Mesenteric fat pad (tissue), 1 donor: ENCODE measurements around the gene GPC3. TPM values are rescaled to one million over a fixed set of nuclear protein-coding genes. Genes with fewer than 3 reads are reported as not detected.
"Not testable (repeated sequence)": the region's sequence is repeated elsewhere in the genome, so short reads cannot be mapped to it uniquely, and the experiment has no call there.

Experiments used
- DNase-seq: peaks from one replicate; pipeline ENCODE4 v3.0.0-alpha.2; 2020; ENCODE audit warnings: low spot score
- total RNA-seq: library from RNA; stranded (reverse); fragmentation: NEBNext Ultra II Directional; extraction: Animal tissue kit (Norgen Biotek cat#: 25700); gene quantifications from one replicate; pipeline ENCODE4 v1.2.1, GENCODE V29; 2021
- donor health status: DM: yes; HTN: yes; CAD: no.

The GPC3 gene
- total RNA-seq, 1 donor from 2014 or later: 58.6 TPM

DNA sequence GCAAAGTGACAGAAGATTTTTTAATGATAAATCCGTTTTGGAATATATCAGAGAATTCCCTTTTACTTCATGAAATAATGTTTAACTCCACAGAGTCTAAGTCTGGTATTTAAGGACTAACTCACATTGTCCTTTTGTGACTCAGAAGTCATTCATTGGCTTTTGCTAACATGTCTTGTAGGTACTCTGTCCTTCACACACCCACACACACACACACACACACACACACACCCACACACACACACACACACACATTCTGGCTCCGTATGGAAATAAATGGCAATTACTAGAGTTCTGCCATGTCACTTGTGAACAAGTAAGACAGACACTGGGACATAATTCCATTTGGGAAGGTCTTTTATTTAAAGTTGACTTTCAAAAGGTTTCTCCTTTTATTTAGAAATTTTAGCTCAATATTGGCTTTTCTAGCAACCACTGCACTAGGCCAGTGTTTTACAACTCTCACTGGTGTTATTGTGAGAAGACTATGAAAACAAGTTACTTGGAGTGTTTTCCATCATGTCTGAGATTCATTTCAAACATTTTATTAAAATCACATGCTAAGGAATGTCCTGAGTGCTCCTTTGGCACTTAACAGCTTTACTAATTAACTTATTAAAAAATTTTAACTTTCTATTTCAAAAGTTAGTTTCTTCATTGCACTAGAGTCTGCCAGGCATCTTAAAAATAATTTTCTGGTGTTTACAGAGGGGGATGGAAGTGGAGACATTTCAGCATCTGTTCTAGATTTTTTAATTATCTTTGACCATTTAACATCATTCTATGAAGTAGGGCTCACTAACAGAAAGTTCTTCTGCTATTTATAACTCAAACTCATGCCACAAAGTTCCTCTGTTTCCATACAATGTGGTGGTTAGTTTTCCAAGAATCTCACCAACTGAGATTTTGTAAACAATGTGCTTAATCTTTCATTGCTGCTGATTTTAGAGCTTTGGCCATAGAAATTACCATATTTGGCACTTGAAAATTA is 329.8 kb downstream of the GPC3 start:
- no peak for DNase-seq

DNA sequence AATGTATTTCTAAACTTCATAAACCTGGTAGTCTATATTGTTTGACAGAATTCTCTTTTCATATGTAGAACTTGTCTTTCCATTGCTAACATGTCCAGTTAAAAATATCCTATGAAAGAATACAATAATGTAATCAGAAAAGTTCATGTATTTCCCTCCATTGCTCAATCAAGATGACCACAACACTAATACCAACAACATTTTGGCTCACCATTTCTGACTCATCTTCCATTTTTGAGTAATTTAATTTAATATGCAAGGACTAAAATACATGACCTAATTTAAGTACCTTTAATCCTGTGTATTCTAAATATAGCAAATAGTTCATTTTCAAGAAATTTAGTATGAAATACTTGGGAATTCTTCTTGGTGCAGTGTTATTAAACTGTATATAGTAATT is 330.6 kb downstream of the GPC3 start:
- no peak for DNase-seq

DNA sequence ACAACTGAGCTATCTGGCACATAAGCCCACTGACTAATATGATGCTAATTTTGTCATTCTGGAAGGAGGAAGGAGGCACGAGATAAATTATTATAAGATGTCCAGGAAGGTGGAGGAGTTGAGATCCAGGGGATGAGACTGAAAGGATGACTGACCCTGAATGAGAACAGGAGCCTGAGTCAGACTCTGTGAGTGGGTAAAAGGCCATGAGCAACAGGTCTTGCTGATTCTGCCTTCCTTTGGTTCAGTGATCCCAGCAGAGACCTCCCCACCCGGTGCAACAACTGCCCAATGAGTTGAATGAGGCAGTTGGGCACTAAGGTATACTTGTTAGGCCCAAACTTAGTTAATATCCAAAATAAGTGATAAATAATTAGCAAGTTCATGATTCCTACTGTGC is 332.0 kb downstream of the GPC3 start:
- DNase-seq: no peak

DNA sequence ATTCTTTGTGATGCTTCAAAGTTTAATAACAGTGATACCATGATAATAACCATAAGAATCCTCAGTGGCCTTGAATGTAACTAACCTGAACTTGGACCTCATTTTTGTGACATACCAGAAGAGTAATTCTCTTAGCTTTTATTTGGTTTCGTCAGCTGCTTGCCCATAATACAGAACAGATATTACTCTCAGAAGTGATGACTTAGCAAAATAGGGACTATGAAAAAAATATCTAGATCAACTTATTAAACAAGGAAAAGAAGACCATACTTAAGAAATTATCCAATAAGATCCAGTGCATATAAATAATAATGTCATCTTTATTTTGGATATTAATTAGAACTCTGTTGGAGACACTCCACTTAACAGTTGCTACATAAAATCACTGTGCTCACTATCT is 333.2 kb downstream of the GPC3 start:
- no peak for DNase-seq

DNA sequence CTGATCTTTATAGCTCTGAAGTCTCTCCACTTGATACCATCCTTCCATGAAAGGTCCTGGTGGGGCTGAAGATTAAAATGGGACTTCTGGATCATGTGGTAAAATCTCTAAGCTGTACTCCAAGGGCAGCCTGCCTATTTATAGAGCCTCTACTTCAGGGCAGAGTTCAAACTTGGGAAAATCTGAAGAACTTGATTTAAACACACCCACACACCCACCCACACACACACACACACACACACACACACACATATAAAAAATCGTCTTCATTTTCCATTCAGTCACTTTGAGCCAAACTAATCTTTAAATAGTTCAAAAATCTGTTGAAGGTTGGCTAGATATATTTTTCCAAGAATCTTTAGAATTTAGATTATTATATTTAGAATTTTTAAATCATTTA is 335.2 kb downstream of the GPC3 start:
- DNase-seq: no peak

DNA sequence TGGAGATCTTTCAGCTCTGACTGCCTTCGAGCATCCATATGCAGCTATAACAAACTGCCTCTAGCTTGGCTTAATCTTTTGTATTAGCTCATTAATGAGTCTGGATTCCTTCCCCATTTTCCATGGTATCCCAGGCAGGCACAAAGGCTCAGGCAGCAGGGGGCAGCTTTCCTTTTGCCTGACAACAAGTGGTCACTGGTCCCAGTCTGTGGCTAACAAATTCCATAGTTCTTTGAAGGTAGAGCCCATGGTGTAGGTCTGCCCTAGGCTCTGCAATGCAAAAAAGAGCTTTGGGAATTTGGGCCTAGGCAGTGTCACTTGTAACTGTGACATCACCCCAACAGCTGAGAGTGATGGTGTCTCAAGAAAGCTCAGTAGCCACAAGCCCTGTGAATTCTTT is 335.7 kb downstream of the GPC3 start:
- DNase-seq: no peak

DNA sequence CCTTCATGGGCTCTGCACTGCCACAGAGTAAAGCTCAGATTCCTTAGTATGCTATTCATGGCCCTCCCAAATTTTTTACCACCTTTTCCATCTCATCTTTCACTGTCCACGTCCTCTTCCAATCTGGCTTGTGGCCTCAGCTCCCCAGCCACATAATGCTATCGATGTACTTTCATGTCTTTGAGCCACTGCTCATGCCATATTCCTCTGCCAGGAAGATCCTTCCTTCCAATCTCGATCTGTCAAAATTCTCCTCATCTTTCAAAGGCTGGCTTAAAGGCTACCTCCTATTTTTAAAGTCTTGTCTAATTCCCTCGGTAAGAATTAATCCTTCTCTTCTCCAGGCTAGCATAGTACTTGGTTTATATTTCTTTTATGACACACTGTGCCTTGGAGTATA is 336.8 kb downstream of the GPC3 start:
- DNase-seq: no peak

DNA sequence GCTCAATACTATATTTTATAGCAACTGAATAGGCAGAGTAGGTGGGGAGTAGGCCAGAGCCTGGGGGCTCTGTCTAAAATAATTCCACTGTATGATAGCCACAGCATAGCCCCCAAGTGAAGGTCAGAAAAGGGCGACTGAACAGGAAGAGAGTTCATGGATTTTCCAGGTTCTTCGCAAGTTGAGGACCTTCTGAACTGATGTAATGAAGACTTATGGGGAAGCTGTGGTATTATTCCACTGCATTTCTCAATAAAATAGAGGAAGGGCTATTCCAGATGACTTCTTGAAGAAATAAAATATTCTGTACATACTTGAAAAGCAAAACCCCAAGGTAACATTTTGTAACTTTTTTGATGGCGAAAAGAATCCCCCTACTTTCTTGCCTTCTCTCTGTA is 338.7 kb downstream of the GPC3 start:
- no peak for DNase-seq

DNA sequence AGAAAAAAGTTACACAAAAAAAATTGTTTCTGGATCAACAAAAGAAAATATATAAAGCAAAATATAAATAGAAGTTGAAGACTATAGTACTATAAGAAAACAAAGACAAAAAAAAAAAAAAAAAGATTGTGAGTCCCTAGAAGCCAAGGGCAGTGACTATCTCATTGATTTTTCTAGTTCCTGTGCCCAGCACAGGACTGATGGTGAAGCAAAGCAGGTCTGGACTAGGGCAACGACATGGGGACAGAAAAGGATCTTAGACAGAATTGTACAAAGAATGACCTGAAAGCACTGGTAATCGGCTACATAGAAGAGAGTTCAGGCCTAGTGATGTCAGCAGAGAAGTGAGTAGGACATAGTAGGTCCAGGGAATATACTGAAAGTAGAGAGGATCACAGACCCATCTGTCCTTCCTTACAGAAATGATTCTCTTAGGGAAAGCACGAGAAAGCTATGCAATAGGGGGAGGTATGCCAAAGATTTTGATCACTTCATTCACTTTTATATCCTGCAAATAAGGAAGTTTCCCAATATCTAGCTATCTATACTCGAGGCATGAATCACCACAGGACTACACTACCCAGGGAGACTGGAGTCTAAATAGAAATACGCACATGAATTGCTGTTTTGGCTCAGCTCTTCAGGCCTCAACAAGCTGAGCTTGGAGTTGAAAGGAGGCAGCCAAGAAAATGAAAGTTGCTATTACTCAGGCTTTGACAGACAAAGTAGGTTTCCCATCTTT is 339.2 kb downstream of the GPC3 start:
- DNase-seq: no peak

DNA sequence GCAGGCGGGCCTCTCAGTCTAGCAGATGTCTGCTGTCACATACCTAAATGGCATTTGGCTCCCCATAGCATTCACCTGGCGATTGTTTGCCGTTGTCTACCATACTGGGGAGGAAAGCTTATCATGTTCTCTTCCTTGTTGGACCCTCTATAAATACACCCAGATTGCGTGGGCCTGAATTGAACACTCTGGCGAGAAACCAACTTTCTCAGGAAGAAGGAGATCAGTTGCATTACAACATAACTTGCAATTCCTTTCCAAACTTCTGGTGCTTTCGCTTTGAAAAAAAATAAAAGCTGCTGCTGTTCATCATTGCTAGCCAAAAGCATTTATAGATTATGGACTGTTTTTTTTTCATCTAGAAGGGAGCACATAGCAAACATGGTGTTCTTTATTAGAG is 340.1 kb downstream of the GPC3 start:
- no peak for DNase-seq

DNA sequence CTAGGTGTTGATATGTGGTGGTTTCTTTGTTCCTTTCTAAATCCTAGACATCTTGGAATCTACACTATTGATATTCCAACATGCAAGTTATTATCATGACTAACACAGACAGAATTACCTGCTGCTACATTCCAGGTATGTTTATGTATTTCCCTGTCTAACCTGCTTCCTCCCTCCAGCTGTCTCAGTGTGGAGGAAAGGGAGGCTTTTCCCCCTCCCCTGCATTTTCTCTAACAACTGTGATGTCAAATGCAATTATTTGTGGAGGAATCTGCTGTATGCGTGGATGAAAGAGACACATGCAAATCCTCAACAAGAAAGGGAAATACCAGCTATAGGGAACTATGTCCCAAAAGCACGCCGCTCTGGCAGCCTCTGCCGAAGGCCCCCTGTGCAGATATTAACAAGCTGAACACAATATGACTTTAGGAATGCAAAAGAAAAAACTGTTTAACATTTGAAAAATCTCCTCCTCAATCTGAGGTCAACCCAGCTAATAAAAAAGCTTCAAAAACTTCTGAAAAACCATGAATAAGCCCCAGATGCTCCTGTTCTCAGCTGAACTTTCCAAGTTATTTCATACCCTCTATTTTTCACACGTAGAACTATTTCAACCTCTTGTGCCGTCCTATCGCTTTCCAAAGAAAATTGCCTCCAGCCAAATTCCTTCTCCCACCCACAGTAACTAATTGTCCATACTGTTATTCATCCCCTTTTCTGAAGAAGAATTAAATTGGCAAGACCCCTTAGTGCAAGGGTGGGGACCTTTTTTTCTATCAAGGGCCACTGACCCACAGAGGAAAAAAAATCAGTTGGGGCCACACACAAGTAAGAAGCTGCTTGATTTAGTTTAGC is 345.0 kb downstream of the GPC3 start:
- no peak for DNase-seq

DNA sequence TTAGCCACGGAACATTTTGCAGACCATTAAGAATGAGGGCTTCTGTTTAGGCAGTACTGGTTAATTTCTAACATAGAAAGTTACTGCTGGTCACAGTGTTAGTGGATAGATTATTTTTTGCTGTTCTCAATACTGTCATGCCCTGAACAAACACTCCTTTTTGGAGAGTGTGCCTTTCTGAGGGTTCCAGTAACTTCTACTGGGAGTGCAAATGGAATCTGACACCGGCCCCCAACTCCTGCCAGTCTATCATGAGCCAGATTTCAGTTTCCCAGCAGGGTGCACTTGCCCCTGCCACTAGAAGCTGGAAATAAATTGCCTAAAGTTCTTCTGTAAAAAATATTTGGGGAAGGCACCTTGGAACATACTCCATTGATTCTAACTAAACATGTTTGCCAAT is 345.7 kb downstream of the GPC3 start:
- no peak for DNase-seq

DNA sequence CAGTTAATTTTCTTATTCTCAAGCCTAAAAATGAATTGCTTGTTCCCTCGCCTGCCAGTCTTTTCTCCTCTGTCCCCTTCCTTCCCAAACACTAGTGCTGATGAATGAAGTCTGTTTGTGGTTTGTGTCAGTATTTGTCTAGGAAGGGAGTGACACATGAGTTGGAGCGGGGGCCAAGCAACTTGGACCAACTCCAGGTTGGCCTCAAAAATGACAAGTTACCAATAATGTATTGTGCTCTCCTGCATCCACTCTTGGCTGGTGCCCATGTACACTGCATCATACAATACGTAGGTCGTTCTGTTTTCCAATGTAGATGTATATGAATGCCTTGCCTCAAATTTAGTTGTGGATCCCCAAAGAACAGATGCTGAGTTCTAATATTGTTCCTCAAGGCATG is 347.1 kb downstream of the GPC3 start:
- DNase-seq: no peak

DNA sequence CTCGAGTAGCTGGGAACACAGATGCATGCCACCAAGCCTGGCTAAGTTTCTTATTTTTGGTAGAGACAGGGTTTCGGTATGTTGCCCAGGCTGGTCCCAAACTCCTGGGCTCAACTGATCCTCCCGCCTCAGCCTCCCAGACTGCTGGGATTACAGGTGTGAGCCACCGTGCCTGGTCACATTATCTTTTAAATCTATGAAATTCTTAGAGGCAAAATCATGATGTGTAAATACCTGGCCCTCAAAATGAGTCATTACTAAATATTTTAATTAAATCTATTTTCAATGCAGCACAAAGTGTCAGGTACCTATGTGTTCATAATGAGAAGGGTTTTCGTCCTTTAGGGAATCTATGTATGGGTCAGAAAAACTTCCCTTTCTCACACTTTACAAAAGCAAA is 347.6 kb downstream of the GPC3 start:
- DNase-seq: no peak

DNA sequence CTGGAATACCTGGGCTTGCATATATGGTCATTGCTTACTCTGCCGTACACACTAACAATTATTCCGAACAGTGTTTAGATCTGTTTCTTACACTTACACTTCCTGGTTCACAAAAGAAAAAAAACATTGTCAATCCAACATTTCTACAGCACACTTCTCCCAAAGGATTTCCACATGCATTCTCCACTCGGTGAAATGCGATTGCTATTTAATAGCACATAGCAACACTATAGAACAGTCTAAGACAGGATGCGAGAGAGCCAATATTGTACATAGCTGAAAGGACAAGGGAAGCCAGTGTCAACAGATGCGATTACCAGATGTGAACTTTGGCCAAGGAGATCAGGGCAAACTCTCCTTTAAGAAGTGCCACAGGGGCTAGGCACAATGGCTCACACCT is 349.4 kb downstream of the GPC3 start:
- DNase-seq: no peak

DNA sequence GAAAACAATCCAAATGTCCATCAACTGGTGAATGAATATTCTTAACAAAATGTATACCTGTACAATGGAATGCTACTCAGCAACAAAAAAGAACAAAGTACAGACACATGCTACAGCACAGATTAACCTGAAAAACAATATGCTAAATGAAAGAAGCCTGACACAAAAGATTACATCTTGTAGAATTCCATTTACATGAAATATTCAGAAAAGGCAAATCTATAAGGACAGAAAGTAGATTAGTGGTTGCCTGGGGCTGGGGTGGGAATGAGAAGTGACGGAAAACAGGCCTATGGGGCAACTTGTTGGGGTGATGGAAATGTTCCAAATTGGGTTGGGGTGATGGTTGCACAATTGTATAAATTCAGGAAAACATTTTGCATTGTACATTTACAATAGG is 351.0 kb downstream of the GPC3 start:
- no peak for DNase-seq

DNA sequence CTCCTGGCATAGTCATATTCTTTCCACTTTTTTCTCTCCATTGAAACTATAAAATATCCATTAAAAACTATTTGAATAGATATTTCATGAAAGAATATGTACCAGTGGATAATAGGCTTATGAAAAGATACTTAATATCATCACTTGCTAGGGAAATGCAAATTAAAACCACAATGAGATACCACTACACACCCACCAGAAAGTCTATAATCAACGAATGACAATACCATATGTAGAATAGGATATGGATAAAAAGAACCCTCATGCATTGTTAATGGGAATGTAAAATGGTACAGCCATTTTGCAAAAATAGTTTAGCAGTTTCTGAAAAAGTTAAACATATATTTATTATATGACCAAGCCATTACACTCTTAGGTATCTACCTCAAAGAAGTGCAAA is 351.4 kb downstream of the GPC3 start:
- no peak for DNase-seq

DNA sequence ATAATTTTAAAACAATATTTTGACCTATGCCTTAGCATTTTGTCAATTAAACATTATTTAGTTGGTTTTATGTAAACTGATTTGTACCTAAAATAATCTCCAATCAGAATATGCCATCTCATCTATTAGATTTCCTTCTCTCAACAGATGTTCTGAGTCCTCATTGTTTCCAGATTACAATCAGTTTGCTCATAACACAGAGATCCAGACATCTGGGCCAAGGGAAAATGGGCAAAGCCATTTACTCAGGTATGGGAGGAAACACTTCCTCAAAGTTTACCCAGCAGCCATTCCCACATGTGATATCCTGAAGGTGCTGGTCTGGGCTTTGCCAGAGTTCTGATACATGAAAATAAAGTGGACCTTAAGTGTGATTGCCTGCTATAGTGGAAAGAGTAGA is 352.2 kb downstream of the GPC3 start:
- DNase-seq: no peak

DNA sequence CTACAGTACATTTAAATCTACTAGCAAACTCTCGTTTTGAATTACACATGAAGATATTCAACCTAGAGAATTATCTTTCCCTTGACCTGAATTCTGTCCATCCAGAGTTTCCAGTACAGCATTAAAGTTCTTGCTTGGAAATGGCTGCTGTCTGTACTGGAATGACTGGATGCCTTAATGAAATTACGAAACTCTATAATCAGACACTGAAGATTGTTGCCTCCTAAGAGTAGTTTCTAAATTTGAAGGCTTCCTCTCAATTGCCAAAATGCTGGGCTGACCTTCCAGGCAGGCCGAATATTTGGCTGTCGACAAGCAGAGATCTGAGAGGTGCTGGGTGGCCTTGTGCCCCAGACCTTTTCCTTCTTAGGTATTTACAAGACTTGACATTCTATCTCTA is 355.0 kb downstream of the GPC3 start:
- no peak for DNase-seq

DNA sequence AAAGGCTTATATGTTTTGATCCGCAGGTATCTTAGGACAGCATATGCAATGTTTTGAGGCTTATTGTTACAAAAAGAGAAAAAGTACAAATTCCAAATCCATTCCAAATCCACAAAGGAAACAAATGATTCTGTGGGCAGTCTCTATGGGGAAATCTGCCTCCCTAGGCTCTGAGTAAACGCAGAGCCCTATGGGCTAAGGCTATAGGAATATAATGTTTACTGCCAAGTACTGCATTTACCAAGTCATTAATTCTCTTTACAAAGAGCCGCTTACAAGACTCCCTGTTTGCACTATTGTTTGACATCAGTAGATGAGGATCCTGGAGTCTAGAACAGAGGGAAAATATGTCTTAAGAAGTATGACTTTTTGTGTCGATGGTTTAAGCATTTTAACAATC is 357.7 kb downstream of the GPC3 start:
- DNase-seq: no peak

DNA sequence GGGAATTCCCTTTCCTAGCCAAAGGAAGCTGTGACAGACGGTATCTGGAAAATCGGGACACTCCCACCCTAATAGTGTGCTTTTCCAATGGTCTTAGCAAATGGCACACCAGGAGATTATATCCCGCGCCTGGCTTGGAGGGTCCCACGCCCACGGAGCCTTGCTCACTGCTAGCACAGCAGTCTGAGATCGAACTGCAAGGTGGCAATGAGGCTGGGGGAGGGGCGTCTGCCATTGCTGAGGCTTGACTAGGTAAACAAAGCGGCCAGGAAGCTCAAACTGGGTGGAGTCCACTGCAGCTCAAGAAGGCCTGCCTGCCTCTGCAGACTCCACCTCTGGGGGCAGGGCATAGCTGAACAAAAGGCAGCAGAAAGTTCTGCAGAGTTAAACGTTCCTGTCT is 364.0 kb downstream of the GPC3 start:
- DNase-seq: not testable (repeated sequence)

DNA sequence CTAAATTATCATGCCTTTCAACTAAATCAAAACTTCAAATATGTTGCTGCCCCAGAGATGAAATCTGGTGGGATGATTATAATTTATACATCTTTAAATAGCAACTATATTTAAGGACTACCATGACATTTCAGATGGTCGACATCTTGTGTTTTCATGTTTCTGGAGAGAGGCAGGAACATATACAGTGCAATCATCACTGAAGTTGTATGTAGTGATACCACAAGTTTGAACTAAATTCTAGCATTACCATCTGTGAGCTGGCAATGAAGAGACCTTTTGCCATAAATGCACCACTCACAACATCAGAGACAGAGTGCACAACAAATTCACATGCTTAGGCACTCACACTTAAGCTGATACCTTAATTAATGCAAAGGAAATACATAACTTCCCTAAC is 373.7 kb downstream of the GPC3 start:
- no peak for DNase-seq
